ENCODE data around the gene ZBTB46.

DNA sequence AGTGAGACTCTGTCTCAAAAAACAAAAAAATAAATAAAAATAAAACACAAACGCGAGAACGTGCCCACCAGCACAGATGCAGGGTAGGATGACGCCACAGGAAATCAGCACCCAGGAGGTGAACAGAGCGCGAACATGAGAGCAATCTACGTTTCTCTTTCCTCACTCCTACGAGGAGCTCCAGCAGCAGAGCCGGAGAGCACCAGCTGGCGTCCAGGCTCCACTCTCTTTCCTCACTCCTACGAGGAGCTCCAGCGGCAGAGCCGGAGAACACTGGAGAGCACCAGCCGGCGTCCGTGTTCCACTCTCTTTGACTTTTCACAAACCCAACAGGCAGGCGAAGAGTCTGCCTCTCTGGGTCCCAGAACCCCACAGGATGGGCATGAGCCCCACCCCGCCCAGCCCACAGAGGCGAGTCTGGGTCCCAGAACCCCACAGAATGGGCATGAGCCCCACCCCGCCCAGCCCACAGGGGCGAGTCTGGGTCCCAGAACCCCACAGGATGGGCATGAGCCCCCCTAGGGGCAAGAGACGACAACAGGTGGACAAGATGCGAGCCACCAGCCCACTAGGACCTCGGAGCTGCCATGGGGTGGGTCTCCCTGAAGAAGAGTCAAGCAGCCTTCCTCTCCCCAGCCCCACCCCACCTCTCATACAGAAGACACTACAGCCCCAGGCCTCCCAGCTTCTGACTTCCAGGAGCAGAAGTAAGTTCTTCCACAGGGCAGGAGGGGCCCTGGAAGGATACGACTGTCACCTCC lies 20.2 kb downstream of the ZBTB46 start:
- TF ChIP-seq, protein P1, sequence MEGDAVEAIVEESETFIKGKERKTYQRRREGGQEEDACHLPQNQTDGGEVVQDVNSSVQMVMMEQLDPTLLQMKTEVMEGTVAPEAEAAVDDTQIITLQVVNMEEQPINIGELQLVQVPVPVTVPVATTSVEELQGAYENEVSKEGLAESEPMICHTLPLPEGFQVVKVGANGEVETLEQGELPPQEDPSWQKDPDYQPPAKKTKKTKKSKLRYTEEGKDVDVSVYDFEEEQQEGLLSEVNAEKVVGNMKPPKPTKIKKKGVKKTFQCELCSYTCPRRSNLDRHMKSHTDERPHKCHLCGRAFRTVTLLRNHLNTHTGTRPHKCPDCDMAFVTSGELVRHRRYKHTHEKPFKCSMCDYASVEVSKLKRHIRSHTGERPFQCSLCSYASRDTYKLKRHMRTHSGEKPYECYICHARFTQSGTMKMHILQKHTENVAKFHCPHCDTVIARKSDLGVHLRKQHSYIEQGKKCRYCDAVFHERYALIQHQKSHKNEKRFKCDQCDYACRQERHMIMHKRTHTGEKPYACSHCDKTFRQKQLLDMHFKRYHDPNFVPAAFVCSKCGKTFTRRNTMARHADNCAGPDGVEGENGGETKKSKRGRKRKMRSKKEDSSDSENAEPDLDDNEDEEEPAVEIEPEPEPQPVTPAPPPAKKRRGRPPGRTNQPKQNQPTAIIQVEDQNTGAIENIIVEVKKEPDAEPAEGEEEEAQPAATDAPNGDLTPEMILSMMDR (tag by site-specific recombination; IDR thresholded peaks at IDR 0.05), result no peak
- TF ChIP-seq, protein P2, sequence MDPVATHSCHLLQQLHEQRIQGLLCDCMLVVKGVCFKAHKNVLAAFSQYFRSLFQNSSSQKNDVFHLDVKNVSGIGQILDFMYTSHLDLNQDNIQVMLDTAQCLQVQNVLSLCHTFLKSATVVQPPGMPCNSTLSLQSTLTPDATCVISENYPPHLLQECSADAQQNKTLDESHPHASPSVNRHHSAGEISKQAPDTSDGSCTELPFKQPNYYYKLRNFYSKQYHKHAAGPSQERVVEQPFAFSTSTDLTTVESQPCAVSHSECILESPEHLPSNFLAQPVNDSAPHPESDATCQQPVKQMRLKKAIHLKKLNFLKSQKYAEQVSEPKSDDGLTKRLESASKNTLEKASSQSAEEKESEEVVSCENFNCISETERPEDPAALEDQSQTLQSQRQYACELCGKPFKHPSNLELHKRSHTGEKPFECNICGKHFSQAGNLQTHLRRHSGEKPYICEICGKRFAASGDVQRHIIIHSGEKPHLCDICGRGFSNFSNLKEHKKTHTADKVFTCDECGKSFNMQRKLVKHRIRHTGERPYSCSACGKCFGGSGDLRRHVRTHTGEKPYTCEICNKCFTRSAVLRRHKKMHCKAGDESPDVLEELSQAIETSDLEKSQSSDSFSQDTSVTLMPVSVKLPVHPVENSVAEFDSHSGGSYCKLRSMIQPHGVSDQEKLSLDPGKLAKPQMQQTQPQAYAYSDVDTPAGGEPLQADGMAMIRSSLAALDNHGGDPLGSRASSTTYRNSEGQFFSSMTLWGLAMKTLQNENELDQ (tag by site-specific recombination; IDR thresholded peaks at IDR 0.05; ENCODE audit: low read depth), result no peak
- TF ChIP-seq ZNF664 (tag by site-specific recombination; IDR thresholded peaks at IDR 0.05), result no peak
- TF ChIP-seq HOXA7 (CRISPR knock-in tag; IDR thresholded peaks at IDR 0.05; ENCODE audit: borderline replicate concordance), result no peak
- TF ChIP-seq ZNF121 (tag by site-specific recombination; IDR thresholded peaks at IDR 0.05), result no peak
- no peak for TF ChIP-seq SETDB1 (IDR thresholded peaks at IDR 0.05; ENCODE audit: insufficient read length, low read length)
- no peak for TF ChIP-seq ZNF211 (tag by site-specific recombination; IDR thresholded peaks at IDR 0.05; ENCODE audit: low read depth)
- TF ChIP-seq, protein P3, sequence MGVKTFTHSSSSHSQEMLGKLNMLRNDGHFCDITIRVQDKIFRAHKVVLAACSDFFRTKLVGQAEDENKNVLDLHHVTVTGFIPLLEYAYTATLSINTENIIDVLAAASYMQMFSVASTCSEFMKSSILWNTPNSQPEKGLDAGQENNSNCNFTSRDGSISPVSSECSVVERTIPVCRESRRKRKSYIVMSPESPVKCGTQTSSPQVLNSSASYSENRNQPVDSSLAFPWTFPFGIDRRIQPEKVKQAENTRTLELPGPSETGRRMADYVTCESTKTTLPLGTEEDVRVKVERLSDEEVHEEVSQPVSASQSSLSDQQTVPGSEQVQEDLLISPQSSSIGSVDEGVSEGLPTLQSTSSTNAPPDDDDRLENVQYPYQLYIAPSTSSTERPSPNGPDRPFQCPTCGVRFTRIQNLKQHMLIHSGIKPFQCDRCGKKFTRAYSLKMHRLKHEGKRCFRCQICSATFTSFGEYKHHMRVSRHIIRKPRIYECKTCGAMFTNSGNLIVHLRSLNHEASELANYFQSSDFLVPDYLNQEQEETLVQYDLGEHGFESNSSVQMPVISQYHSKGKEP (tag by site-specific recombination; IDR thresholded peaks at IDR 0.05), result no peak
- TF ChIP-seq, protein P4, sequence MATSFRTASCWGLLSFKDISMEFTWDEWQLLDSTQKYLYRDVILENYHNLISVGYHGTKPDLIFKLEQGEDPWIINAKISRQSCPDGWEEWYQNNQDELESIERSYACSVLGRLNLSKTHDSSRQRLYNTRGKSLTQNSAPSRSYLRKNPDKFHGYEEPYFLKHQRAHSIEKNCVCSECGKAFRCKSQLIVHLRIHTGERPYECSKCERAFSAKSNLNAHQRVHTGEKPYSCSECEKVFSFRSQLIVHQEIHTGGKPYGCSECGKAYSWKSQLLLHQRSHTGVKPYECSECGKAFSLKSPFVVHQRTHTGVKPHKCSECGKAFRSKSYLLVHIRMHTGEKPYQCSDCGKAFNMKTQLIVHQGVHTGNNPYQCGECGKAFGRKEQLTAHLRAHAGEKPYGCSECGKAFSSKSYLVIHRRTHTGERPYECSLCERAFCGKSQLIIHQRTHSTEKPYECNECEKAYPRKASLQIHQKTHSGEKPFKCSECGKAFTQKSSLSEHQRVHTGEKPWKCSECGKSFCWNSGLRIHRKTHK (tag by site-specific recombination; IDR thresholded peaks at IDR 0.05), result no peak
- TF ChIP-seq ZBTB21 (tag by site-specific recombination; IDR thresholded peaks at IDR 0.05), result no peak
